WTC11 (cell line): ENCODE measurements around the gene FZD10.

ENCODE experiments used
- CREB1 ChIP-seq: sonication (generic); formaldehyde crosslinking; IDR thresholded peaks from 2 replicates; pipeline ENCODE4 v1.8.0; 2023; ENCODE audit warnings: mild to moderate bottlenecking, missing genetic modification reagents
- RELA ChIP-seq: sonication (generic); formaldehyde crosslinking; IDR thresholded peaks from 2 replicates; pipeline ENCODE4 v1.8.1; 2022; ENCODE audit warnings: missing genetic modification reagents, mild to moderate bottlenecking, borderline replicate concordance
- SP1 ChIP-seq: sonication (generic); formaldehyde crosslinking; conservative IDR thresholded peaks from 2 replicates; pipeline ENCODE4 v1.8.1; 2022; ENCODE audit warnings: missing genetic modification reagents
- TF ChIP-seq, protein P1 (sequence below): fragments of 200-600 bp; IDR thresholded peaks from 2 replicates; pipeline ENCODE4 v1.8.0; 2022; ENCODE audit warnings: antibody characterized with exemption

GRCh38 chr12:130157998-130158753 is 4.1 kb upstream of the FZD10 start:
- TF ChIP-seq, protein P1, sequence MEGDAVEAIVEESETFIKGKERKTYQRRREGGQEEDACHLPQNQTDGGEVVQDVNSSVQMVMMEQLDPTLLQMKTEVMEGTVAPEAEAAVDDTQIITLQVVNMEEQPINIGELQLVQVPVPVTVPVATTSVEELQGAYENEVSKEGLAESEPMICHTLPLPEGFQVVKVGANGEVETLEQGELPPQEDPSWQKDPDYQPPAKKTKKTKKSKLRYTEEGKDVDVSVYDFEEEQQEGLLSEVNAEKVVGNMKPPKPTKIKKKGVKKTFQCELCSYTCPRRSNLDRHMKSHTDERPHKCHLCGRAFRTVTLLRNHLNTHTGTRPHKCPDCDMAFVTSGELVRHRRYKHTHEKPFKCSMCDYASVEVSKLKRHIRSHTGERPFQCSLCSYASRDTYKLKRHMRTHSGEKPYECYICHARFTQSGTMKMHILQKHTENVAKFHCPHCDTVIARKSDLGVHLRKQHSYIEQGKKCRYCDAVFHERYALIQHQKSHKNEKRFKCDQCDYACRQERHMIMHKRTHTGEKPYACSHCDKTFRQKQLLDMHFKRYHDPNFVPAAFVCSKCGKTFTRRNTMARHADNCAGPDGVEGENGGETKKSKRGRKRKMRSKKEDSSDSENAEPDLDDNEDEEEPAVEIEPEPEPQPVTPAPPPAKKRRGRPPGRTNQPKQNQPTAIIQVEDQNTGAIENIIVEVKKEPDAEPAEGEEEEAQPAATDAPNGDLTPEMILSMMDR, result no peak
- TF ChIP-seq CREB1 (no peak), SP1 (no peak), RELA (CRISPR knock-in tag) (no peak)
